Breast epithelium (tissue), 3 donors: ENCODE data around the gene NAV1.

Experiments used
- POLR2A ChIP-seq: fragments of 450-650 bp; IDR thresholded peaks from one replicate; pipeline ENCODE4 v1.6.1; 2016; ENCODE audit warnings: antibody characterized with exemption, mild to moderate bottlenecking, moderate library complexity
- POLR2AphosphoS5 ChIP-seq, 3 donors: sonication (generic); formaldehyde crosslinking; IDR thresholded peaks; one replicate each; pipeline ENCODE4 v1.6.1; 2017; ENCODE audit warnings: antibody characterized with exemption in 3 of 3

DNA sequence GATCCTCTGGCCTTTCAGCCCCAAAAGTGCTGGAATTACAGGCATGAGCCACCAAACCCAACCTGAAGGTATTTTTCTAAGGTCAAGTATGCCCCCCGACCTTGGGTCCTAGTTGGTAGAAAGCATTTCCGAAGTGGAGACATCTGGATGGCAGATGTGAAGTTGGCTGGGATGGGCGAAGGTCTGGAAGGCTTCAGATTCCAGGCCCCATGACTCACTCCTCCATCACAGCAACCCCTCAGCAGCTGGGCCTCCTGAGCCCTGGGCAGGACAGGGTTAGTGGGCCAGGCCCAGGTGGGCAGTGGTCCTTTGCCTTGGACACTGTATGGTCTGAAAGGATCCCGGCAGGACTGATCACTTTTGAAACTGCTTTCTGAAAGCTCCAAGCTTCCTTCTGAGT lies 23.3 kb downstream of the NAV1 start:
- TF ChIP-seq POLR2AphosphoS5 (IDR thresholded peaks at IDR 0.05) (peak; percentile 31 to 46 (median 40)), POLR2A (no peak)
